ENCODE data around the gene GAPVD1. TPM values are rescaled to one million over a fixed set of nuclear protein-coding genes. Genes with fewer than 3 reads are reported as not detected.
A peak's percentile ranks its signal among the peaks of the same experiment; 100 is the strongest.

The GAPVD1 gene
- total RNA-seq, 1 experiment from 2014 or later, result 66.2 TPM

DNA sequence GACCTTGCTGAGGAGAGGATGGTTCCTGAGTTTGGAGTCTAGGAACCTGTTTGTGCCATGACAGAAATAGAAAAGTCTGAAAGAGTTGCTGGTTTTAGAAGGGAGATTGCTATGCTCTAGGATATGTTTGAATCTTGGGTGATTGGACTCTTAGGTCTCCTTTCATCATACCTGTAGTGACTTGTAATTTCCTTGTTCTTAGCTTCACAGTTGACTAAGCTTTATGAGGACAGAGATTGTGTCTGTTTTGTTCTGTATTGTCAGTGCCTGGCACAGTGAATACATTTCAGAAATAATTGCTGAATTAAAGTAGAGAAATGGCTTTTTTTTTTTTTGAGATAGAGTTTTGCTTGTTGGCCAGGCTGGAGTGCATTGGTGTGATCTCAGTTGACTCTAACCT, 31.5 kb downstream of the GAPVD1 start:
- H3K4me1 Mint-ChIP-seq (ENCODE audit: low read depth, unreplicated experiment), result peaks cover 11% of the 10 kb centered on the region
- ChIA-PET CTCF (interaction anchor here (1.0 kb wide), 1 partner anchor 37 kb away, joined by 3 read pairs; no protein-coding TSS in a partner anchor), POLR2A (interaction anchor here (1.0 to 2.7 kb wide), 2 partner anchors 20 to 52 kb away, joined by 4 to 14 read pairs; partner anchors contain the start of gene HSPA5)
- Histone ChIP-seq H3K36me3 (ENCODE audit: control insufficient read depth, insufficient read depth, low read length) (no peaks in the 10 kb centered on the region), H3K9me3 (no peaks in the 10 kb centered on the region), H3K4me3 (ENCODE audit: low read depth, low read length) (no peak overlapping the region), H3K4me1 (peaks cover 32% of the 10 kb centered on the region), H3K27me3 (replicated peaks; ENCODE audit: control insufficient read depth, insufficient read depth, low read length) (no peaks in the 10 kb centered on the region)
- H3K36me3 Mint-ChIP-seq (ENCODE audit: insufficient read depth, unreplicated experiment), result peaks cover 22% of the 10 kb centered on the region
- H3K27me3 Mint-ChIP-seq (ENCODE audit: insufficient read depth, unreplicated experiment), result no peaks in the 10 kb centered on the region
- no peak for DNase-seq
- BruUV-seq (replicated peaks), result no TSS peak
- intact Hi-C loops (cut with micrococcal nuclease; ENCODE audit: unreplicated experiment), result no loop called here
- H3K9me3 Mint-ChIP-seq (ENCODE audit: unreplicated experiment), result no peaks in the 10 kb centered on the region
- no peak overlapping the region for H3K4me3 Mint-ChIP-seq (ENCODE audit: unreplicated experiment)
- no peak for TF ChIP-seq CTCF (IDR thresholded peaks at IDR 0.05; ENCODE audit: insufficient read depth in 1 of 2, low read depth in 1 of 2, low read length in 1 of 2, severe bottlenecking in 1 of 2, unreplicated experiment in 1 of 2)
- no peak overlapping the region for H3K27ac Mint-ChIP-seq (ENCODE audit: unreplicated experiment)

- Mint-ChIP-seq H3K4me3 (ENCODE audit: unreplicated experiment) (no peak overlapping the region), H3K4me1 (ENCODE audit: low read depth, unreplicated experiment) (peaks cover 12% of the 10 kb centered on the region), H3K9me3 (ENCODE audit: unreplicated experiment) (no peaks in the 10 kb centered on the region), H3K36me3 (ENCODE audit: insufficient read depth, unreplicated experiment) (peaks cover 42% of the 10 kb centered on the region), H3K27ac (ENCODE audit: unreplicated experiment) (no peak overlapping the region), H3K27me3 (ENCODE audit: insufficient read depth, unreplicated experiment) (no peaks in the 10 kb centered on the region)
- DNase-seq, result no peak
- POLR2A ChIA-PET, result no interaction called here
- CTCF ChIA-PET, result no interaction called here
- H3K4me3 ChIP-seq (ENCODE audit: low read depth, low read length), result no peak overlapping the region
- intact Hi-C loops (cut with micrococcal nuclease; ENCODE audit: unreplicated experiment), result no loop called here
- H3K27me3 ChIP-seq (replicated peaks; ENCODE audit: control insufficient read depth, insufficient read depth, low read length), result no peaks in the 10 kb centered on the region
- H3K9me3 ChIP-seq, result no peaks in the 10 kb centered on the region
- no peaks in the 10 kb centered on the region for H3K36me3 ChIP-seq (ENCODE audit: control insufficient read depth, insufficient read depth, low read length)
- no peak for TF ChIP-seq CTCF (IDR thresholded peaks at IDR 0.05; ENCODE audit: insufficient read depth in 1 of 2, low read depth in 1 of 2, low read length in 1 of 2, severe bottlenecking in 1 of 2, unreplicated experiment in 1 of 2)
- BruUV-seq (replicated peaks), result no TSS peak
- peaks cover 33% of the 10 kb centered on the region for H3K4me1 ChIP-seq
Measured at GRCh38 chr9:125295657-125296056, 34.0 kb downstream of the GAPVD1 start.

DNA sequence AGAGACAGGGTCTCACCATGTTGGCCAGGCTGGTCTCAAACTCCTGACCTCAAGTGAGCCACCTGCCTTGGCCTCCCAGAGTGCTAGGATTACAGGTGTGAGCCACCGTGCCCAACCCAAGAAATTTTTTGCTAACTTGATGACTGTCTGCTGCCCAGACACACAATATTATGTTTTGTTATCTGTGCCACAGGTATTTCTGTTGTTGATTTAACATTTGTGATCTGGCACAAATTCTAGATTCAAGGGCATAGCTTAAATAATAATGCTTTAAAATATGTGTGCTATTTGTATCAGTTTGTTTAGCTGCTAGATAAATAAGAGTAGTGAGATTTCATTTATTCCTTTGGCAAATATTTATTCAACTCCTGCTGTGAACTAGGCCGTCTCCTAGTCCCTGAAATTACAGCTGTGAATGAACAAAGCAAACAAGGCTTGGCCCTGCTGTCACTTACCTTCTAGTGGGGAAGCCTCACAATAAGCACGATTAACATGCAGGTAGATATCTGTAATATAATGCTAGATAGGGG, 35.3 kb downstream of the GAPVD1 start:
- no peak for TF ChIP-seq CTCF (IDR thresholded peaks at IDR 0.05; ENCODE audit: insufficient read depth in 1 of 2, low read depth in 1 of 2, low read length in 1 of 2, severe bottlenecking in 1 of 2, unreplicated experiment in 1 of 2)
- Histone ChIP-seq H3K36me3 (ENCODE audit: control insufficient read depth, insufficient read depth, low read length) (no peaks in the 10 kb centered on the region), H3K4me1 (peaks cover 29% of the 10 kb centered on the region), H3K9me3 (no peaks in the 10 kb centered on the region), H3K27me3 (replicated peaks; ENCODE audit: control insufficient read depth, insufficient read depth, low read length) (no peaks in the 10 kb centered on the region), H3K4me3 (ENCODE audit: low read depth, low read length) (no peak overlapping the region)
- intact Hi-C loops (cut with micrococcal nuclease; ENCODE audit: unreplicated experiment), result loop anchor here (1.0 kb wide), 3 partner anchors 25 to 56 kb away; partner anchors contain the start of genes GAPVD1 and HSPA5
- BruUV-seq (replicated peaks), result no TSS peak
- no peaks in the 10 kb centered on the region for H3K27me3 Mint-ChIP-seq (ENCODE audit: insufficient read depth, unreplicated experiment)
- H3K27ac Mint-ChIP-seq (ENCODE audit: unreplicated experiment), result peak overlapping the region; percentile 63
- POLR2A ChIA-PET, result interaction anchor here (0.5 to 2.2 kb wide), 2 partner anchors 8 to 55 kb away, joined by 5 to 15 read pairs; partner anchors contain the start of gene HSPA5
- DNase-seq, result peak; percentile 80 to 83
- H3K4me3 Mint-ChIP-seq (ENCODE audit: unreplicated experiment), result peak overlapping the region; percentile 39
- H3K9me3 Mint-ChIP-seq (ENCODE audit: unreplicated experiment), result no peaks in the 10 kb centered on the region
- peaks cover 54% of the 10 kb centered on the region for H3K36me3 Mint-ChIP-seq (ENCODE audit: insufficient read depth, unreplicated experiment)
- CTCF ChIA-PET, result interaction anchor here (1.1 to 2.0 kb wide), 4 partner anchors 24 to 41 kb away, joined by 3 to 6 read pairs (median 4); no protein-coding TSS in a partner anchor
- H3K4me1 Mint-ChIP-seq (ENCODE audit: low read depth, unreplicated experiment), result peaks cover 12% of the 10 kb centered on the region
